Common myeloid progenitor, CD34-positive (primary cell): Measurements from ENCODE around the gene WIPI1.

Experiments used
- CTCF ChIA-PET: fragments of 350-600 bp; sonication (Branson Sonifier 250); formaldehyde crosslinking; loops from one replicate; lab custom pipeline; 2021; ENCODE audit warnings: antibody characterized with exemption; lab: Charles Lee
- POLR2A ChIA-PET: fragments of 350-600 bp; sonication (Branson Sonifier 250); formaldehyde crosslinking; loops from one replicate; lab custom pipeline; 2021; ENCODE audit warnings: antibody characterized with exemption; lab: Charles Lee
- DNase-seq, 3 donors: peaks; one replicate each; pipeline versions ENCODE4 v3.0.0 to v3.0.0-alpha.2; 2013
- H3K27ac ChIP-seq, 2 experiments: 1 replicate in 1 of 2; 2 replicates in 1 of 2; pipeline ENCODE4 v1.7.0; 2013; ENCODE audit warnings: inconsistent platforms in 2 of 2, low read length in 2 of 2, mild to moderate bottlenecking in 2 of 2, low read depth in 1 of 2, moderate library complexity in 1 of 2; ENCODE audit not compliant: severe bottlenecking in 2 of 2, insufficient read depth in 1 of 2, poor library complexity in 1 of 2
- H3K27me3 ChIP-seq, 5 experiments: replicated peaks in 2 of 5; 1 replicate in 3 of 5; 2 replicates in 2 of 5; pipeline versions ENCODE4 v1.6.1 to v1.7.0; 2013; ENCODE audit warnings: low read length in 4 of 5, mild to moderate bottlenecking in 2 of 5, moderate library complexity in 2 of 5, inconsistent platforms in 1 of 5; ENCODE audit not compliant: insufficient read depth in 5 of 5, control insufficient read depth in 4 of 5
- H3K36me3 ChIP-seq, 4 experiments: 1 replicate in 2 of 4; 2 replicates in 2 of 4; pipeline versions ENCODE4 v1.6.1 to v1.7.0; 2013; ENCODE audit warnings: low read length in 3 of 4, control low read depth in 1 of 4, mild to moderate bottlenecking in 1 of 4; ENCODE audit not compliant: control insufficient read depth in 4 of 4, insufficient read depth in 4 of 4
- H3K4me1 ChIP-seq, 4 experiments: 1 replicate in 3 of 4; 2 replicates in 1 of 4; pipeline versions ENCODE4 v1.6.1 to v1.7.1; 2013; ENCODE audit warnings: low read length in 3 of 4, mild to moderate bottlenecking in 3 of 4, control low read depth in 1 of 4, inconsistent platforms in 1 of 4, moderate library complexity in 1 of 4; ENCODE audit not compliant: control insufficient read depth in 4 of 4, insufficient read depth in 4 of 4; ENCODE audit errors: control extremely low read depth in 1 of 4
- H3K4me3 ChIP-seq, 7 experiments: 1 replicate in 4 of 7; 2 replicates in 3 of 7; pipeline versions ENCODE4 v1.5.1 to v1.7.0; 2013; ENCODE audit warnings: mild to moderate bottlenecking in 7 of 7, low read length in 6 of 7, moderate library complexity in 6 of 7, inconsistent platforms in 2 of 7, low read depth in 2 of 7, control low read depth in 1 of 7; ENCODE audit not compliant: insufficient read depth in 4 of 7, control insufficient read depth in 1 of 7; ENCODE audit errors: extremely low read depth in 1 of 7
- H3K9me3 ChIP-seq, 5 experiments: 1 replicate in 4 of 5; 2 replicates in 1 of 5; pipeline versions ENCODE4 v1.6.1 to v1.7.1; 2013; ENCODE audit warnings: low read length in 4 of 5, mild to moderate bottlenecking in 2 of 5, inconsistent platforms in 1 of 5, low read depth in 1 of 5, moderate library complexity in 1 of 5; ENCODE audit not compliant: control insufficient read depth in 4 of 5, insufficient read depth in 2 of 5; ENCODE audit errors: control extremely low read depth in 1 of 5
- WGBS: methylation state at CpG from one replicate; pipeline ENCODE4 v1.1.5; 2013; ENCODE audit not compliant: insufficient coverage; 5-methylcytosine and 5-hydroxymethylcytosine counted together

WIPI1 gene

DNA sequence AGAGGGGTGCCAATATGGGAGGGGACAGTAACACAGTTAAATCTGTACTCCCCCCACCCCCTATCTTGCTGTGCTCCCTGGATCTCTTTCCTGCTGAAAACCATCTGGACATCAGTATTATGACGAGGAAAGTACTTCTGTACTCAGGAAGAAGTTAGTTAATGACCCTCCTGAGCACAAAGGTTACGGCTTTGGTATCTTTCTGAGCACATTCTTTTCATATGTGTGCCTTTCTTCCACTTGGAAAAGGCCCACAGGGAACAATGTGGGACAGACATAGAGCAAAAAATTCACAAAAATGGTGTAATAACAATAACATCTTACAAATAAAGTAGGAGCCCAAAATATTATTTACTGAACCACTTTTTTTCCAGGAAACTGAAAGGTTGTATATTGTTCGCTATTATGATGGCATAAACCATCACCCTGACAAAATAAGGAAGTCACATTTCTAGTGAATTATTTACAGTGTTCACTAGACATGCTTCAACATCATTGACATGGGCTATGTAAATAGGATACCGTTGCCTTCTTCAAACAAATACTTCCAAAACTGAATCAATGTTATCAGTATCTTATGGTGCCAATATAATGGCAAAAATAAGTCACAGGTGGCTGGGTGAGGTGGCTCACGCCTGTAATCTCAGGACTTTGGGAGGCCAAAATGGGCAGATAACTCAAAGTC, 5.5 kb downstream of the WIPI1 start:
- Histone ChIP-seq H3K4me3 (no peak overlapping the region), H3K4me1 (peaks cover 0 to 30% (median 17%) of the 10 kb centered on the region in 4 experiments), H3K27ac (no peak overlapping the region), H3K36me3 (peaks cover 0 to 4% (median 0%) of the 10 kb centered on the region in 4 experiments), H3K27me3 (no peaks in the 10 kb centered on the region), H3K9me3 (no peaks in the 10 kb centered on the region)
- ChIA-PET POLR2A (no interaction called here), CTCF (interaction anchor here (1.1 to 2.5 kb wide), 3 partner anchors 11 to 14 kb away, joined by 3 to 17 read pairs (median 4); no protein-coding TSS in a partner anchor)
- no peak for DNase-seq
- 78% methylated on average over 3 of the region's 5 CpGs for WGBS

DNA sequence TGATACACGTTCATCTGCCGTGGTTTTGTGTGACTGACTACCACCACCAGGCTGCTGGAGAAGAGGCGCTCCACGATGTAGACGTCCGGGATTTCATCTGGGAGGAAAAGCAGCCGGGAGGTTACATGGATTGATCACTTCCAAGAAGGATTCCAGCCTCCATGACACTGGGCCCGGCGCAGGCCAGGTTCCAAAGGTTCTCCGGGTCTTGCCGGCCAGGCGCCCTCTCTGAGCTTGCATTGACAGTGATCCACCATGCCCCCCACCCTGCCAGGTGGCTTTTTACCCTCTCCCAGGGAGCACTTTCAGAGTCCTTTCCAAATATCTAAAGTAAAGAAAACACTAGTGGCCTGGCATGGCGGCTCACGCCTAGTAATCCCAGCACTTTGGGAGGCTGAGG, 6.5 kb downstream of the WIPI1 start:
- CTCF ChIA-PET = interaction anchor here (1.1 to 2.5 kb wide), 2 partner anchors 10 to 13 kb away, joined by 3 to 17 read pairs; no protein-coding TSS in a partner anchor
- no peak for DNase-seq
- POLR2A ChIA-PET = no interaction called here
- peaks cover 0 to 22% (median 11%) of the 10 kb centered on the region in 4 experiments for H3K4me1 ChIP-seq
- H3K27ac ChIP-seq = no peak overlapping the region
- 97% methylated on average over 13 of the region's 14 CpGs for WGBS
- no peaks in the 10 kb centered on the region for H3K27me3 ChIP-seq
- peaks cover 0 to 4% (median 0%) of the 10 kb centered on the region in 4 experiments for H3K36me3 ChIP-seq
- H3K4me3 ChIP-seq = no peak overlapping the region
- H3K9me3 ChIP-seq = no peaks in the 10 kb centered on the region

DNA sequence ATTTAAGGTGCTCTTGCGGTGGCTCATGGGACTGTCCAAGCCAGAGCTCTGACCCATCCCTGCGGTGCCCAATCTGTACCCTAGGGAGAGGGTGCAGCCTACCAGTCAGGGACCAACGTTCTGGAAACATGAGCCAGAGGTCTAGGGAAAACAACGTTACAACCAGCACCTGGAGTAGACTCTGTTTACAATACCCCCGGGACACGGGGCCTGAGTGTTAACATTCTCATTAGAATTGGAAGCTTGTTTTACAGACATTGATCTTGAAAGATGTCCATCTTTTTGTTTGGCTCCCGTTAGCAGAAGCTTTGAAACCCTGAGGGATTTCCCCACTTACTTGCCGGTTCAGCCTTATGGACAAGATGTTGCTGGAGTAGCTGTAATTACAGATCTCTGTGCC, 6.9 kb downstream of the WIPI1 start:
- Histone ChIP-seq H3K9me3 (no peaks in the 10 kb centered on the region), H3K27ac (no peak overlapping the region), H3K27me3 (no peaks in the 10 kb centered on the region), H3K4me3 (no peak overlapping the region), H3K36me3 (peaks cover 0 to 4% (median 0%) of the 10 kb centered on the region in 4 experiments), H3K4me1 (peaks cover 0 to 19% (median 11%) of the 10 kb centered on the region in 4 experiments)
- ChIA-PET CTCF (interaction anchor here (1.1 to 2.5 kb wide), 2 partner anchors 9 to 12 kb away, joined by 3 to 17 read pairs; no protein-coding TSS in a partner anchor), POLR2A (no interaction called here)
- WGBS = 96% methylated on average over 8 of the region's 8 CpGs
- no peak for DNase-seq

DNA sequence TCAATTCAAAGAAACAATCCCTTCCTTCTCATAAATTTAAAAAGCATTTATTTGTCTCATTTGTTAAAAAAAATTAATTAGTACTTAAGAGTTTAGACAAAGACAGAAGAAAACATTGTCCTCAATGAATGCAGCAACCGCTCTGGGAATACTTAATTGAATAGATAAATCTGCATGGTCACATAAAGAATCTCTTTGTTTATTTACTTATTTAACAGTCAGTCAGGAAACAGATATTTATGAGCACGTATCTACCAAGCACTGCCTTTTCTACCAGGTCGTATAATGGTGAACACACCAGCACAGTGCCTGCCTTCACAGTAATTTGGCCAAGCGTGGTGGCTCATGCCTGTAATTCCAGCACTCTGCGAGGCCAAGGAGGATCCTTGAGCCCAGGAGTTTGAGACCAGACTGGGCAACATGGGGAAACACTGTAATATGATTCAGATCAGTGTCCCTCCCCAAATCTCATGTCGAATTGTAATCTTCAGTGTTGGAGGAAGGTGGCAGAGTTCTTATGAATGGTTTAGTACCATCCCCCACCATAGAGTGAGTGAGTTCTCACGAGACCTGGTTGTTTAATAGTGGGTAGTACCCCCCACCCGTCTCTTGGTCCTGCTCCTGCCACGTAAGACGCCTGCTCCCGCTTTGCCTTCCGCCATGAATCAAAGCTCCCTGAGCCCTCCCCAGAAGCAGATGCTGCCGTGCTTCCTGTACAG, 8.1 kb downstream of the WIPI1 start:
- Histone ChIP-seq H3K9me3 (no peaks in the 10 kb centered on the region), H3K27me3 (no peaks in the 10 kb centered on the region), H3K36me3 (peaks cover 0 to 4% (median 0%) of the 10 kb centered on the region in 4 experiments), H3K4me3 (no peak overlapping the region), H3K27ac (no peak overlapping the region), H3K4me1 (peaks cover 0 to 19% (median 10%) of the 10 kb centered on the region in 4 experiments)
- ChIA-PET POLR2A (no interaction called here), CTCF (interaction anchor here (1.1 to 2.5 kb wide), 2 partner anchors 8 to 14 kb away, joined by 3 to 17 read pairs; no protein-coding TSS in a partner anchor)
- WGBS = 96% methylated on average over 11 of the region's 13 CpGs
- DNase-seq = no peak

DNA sequence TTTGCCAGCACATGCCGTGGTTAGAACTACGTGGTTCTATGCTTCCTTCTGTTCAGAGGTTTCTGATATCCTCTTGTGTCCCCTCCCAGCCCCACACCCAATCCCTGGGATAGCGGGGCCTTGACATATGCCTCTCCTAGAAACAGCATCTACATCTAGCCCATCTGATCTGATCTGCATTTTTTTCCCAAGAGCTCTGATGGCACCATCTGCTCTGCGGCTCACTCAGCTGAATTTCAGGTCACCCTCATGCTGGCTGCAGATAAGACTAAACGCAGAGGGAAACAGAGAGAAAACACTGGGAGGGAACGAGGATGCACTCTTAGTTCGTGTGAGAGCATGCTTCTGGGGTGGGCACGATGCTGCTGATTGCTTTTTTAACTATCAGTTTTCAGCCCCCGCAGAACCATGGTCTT, 10.7 kb downstream of the WIPI1 start:
- ChIA-PET POLR2A (no interaction called here), CTCF (interaction anchor here (0.7 to 2.0 kb wide), 4 partner anchors 8 to 18 kb away, joined by 3 to 8 read pairs (median 4); partner anchors contain the start of gene WIPI1)
- no peaks in the 10 kb centered on the region for H3K9me3 ChIP-seq
- H3K4me1 ChIP-seq = peaks cover 4 to 12% (median 8%) of the 10 kb centered on the region in 4 experiments
- 77% methylated on average over 8 of the region's 9 CpGs for WGBS
- peaks cover 0 to 4% (median 0%) of the 10 kb centered on the region in 4 experiments for H3K36me3 ChIP-seq
- DNase-seq = peak in 2 of 3 donors; percentile 24 to 45
- H3K27ac ChIP-seq = no peak overlapping the region
- no peaks in the 10 kb centered on the region for H3K27me3 ChIP-seq
- no peak overlapping the region for H3K4me3 ChIP-seq

DNA sequence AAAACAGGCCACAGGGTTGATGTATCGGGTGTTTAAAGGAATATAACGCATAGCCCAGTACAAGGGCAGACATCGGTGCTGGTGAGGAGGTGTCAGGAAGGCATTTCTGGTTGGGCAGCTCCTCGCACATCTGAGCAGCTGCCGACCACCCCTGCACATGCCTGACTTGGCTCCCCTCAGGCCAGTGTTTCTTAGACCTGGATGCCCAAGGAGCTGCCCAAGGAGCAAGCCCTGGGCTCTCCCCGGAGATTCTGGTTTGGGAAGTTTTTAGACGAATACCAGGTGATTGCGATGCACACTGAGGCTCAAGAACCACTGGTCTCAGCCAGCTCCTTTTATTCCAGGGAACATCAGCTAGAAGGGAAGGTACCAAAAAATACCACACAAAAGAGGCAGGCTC, 11.6 kb downstream of the WIPI1 start:
- Histone ChIP-seq H3K36me3 (peaks cover 0 to 4% (median 0%) of the 10 kb centered on the region in 4 experiments), H3K4me1 (peaks cover 12 to 20% (median 15%) of the 10 kb centered on the region in 4 experiments), H3K4me3 (no peak overlapping the region), H3K27me3 (no peaks in the 10 kb centered on the region), H3K9me3 (no peaks in the 10 kb centered on the region), H3K27ac (no peak overlapping the region)
- CTCF ChIA-PET = interaction anchor here (1.1 to 2.0 kb wide), 4 partner anchors 10 to 185 kb away, joined by 3 to 8 read pairs (median 5); partner anchors contain the start of gene WIPI1
- no peak for DNase-seq
- POLR2A ChIA-PET = interaction anchor here (0.7 kb wide), 1 partner anchor 11 kb away, joined by 4 read pairs; no protein-coding TSS in a partner anchor
- 100% methylated on average over 6 of the region's 8 CpGs for WGBS
